Dendritic cell treated with granulocyte-macrophage colony-stimulating factor and Interleukin-4, amounts not matched to agents 40 ng/mL and 50 ng/mL, for 4 days (primary cell): Measurements from ENCODE around the gene TRAF2.

ENCODE experiments used
- H3K27ac Mint-ChIP-seq: one replicate; pipeline ENCODE4 v1.8.0; 2022; ENCODE audit warnings: mild to moderate bottlenecking, mixed read lengths
- H3K27me3 Mint-ChIP-seq: one replicate; pipeline ENCODE4 v1.8.0; 2022; ENCODE audit warnings: mild to moderate bottlenecking, mixed read lengths
- H3K36me3 Mint-ChIP-seq: one replicate; pipeline ENCODE4 v1.8.0; 2022; ENCODE audit warnings: low read depth, mixed read lengths
- H3K4me1 Mint-ChIP-seq: one replicate; pipeline ENCODE4 v1.8.0; 2022; ENCODE audit warnings: low read depth, mixed read lengths
- H3K4me3 Mint-ChIP-seq: one replicate; pipeline ENCODE4 v1.8.0; 2022; ENCODE audit warnings: mild to moderate bottlenecking, moderate library complexity, mixed read lengths
- H3K9me3 Mint-ChIP-seq: one replicate; pipeline ENCODE4 v1.8.0; 2022; ENCODE audit warnings: mixed read lengths
- intact Hi-C: fragments of 100-400 bp; cut with micrococcal nuclease; formaldehyde crosslinking; loops from one replicate; pipeline ENCODE4 v1.15.0; 2022

The TRAF2 gene

GRCh38 chr9:136915632-136916329 is 29.5 kb downstream of the TRAF2 start:
- H3K27me3 Mint-ChIP-seq: no peaks in the 10 kb centered on the region
- no peak overlapping the region for H3K4me3 Mint-ChIP-seq
- intact Hi-C loops: no loop called here
- no peak overlapping the region for H3K27ac Mint-ChIP-seq
- peaks cover 90% of the 10 kb centered on the region for H3K36me3 Mint-ChIP-seq
- no peaks in the 10 kb centered on the region for H3K4me1 Mint-ChIP-seq
- no peaks in the 10 kb centered on the region for H3K9me3 Mint-ChIP-seq

DNA sequence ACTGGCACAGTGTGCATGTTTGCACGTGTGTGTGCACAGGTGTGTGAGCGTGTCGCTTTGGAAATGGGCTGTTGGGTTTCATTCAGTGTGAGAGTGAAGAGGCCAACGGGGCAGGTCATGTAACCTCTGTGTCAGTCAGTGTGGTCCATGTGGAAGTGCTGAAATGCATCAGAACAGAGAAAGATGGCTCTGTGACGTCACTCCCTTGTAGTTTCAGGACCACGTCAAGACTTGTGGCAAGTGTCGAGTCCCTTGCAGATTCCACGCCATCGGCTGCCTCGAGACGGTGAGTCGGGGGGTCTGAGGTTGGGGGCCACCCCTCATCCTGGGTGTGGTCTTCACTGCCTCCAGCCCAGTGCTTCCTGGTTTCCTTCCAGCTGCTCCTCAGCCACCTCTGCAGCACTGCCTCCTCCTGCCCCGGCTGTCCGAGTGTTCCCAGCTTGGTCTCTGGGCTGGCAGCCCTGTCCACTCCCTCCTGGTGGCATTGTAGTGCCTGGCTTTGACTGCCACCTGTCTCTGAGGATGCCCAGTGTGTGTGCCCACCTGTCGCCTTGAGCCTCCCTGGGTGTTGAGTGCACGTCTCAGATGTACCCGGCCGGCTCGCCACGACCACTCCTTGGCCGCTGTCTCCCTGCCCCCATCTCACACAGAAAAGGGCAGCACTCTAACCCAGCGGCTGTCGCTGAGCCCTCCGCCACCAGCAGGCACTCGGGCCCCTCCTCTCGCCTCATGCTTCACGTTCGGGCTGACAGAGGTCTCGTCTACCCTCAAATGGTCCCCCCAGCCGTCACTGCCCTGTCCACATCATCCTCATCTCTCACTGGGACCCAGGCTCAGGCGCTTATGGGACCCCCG is 30.2 kb downstream of the TRAF2 start:
- Mint-ChIP-seq H3K27me3 (no peaks in the 10 kb centered on the region), H3K4me1 (no peaks in the 10 kb centered on the region), H3K4me3 (no peak overlapping the region), H3K9me3 (no peaks in the 10 kb centered on the region), H3K36me3 (peaks cover 90% of the 10 kb centered on the region), H3K27ac (peak overlapping the region; percentile 31)
- intact Hi-C loops: no loop called here

DNA sequence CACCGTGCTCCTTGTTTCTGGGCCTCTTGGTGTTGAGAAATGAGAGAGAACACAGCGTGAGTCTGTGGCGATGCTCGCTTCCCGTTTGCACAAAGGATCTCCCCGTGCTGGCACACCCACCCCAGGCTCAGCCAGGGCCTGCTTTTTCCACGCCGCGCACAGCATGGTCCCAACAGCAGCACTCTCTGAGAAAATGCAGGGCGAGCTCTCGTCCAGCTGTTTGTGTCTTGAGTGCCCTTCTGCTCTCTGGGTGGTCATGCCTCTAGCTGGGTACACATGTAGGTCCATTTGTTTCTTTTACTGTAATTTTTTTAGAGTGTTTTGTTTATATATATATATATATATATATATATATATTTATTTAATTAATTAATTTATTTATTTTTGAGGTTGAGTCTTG is 31.6 kb downstream of the TRAF2 start:
- intact Hi-C loops: no loop called here
- Mint-ChIP-seq H3K27me3 (no peaks in the 10 kb centered on the region), H3K9me3 (no peaks in the 10 kb centered on the region), H3K4me1 (no peaks in the 10 kb centered on the region), H3K27ac (no peak overlapping the region), H3K36me3 (peaks cover 90% of the 10 kb centered on the region), H3K4me3 (no peak overlapping the region)

DNA sequence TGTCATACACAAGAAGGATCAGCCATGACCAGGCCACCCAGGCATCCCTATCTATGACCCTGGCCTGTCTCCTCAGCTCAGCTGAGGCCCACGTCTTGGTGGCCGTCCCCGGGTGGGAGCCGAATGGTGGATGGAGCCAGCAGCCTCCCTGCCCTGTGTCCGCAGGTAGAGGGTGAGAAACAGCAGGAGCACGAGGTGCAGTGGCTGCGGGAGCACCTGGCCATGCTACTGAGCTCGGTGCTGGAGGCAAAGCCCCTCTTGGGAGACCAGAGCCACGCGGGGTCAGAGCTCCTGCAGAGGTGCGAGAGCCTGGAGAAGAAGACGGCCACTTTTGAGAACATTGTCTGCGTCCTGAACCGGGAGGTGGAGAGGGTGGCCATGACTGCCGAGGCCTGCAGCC is 33.8 kb downstream of the TRAF2 start:
- Mint-ChIP-seq H3K4me1 (no peaks in the 10 kb centered on the region), H3K9me3 (no peaks in the 10 kb centered on the region), H3K4me3 (no peak overlapping the region), H3K27ac (no peak overlapping the region), H3K27me3 (no peaks in the 10 kb centered on the region), H3K36me3 (peaks cover 92% of the 10 kb centered on the region)
- intact Hi-C loops: no loop called here

DNA sequence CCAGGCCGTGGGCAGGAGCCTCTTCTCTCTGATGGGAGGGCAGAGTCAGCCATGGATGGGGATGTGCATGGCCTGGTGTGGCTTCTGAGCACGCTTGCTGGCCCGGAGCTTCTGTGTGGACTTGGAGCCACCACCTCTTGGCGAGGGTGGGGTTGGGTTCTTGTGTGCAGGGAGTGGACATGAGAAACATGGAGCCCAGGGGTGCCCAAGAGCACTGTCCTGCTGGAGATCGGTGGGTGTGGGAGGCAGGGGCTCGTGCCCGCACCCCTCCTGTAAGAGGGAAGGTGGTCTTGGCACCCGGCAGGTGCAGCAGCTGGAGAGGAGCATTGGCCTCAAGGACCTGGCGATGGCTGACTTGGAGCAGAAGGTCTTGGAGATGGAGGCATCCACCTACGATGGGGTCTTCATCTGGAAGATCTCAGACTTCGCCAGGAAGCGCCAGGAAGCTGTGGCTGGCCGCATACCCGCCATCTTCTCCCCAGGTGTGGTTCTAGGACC is 34.5 kb downstream of the TRAF2 start:
- Mint-ChIP-seq H3K4me1 (no peaks in the 10 kb centered on the region), H3K27me3 (no peaks in the 10 kb centered on the region), H3K9me3 (no peaks in the 10 kb centered on the region), H3K27ac (no peak overlapping the region), H3K36me3 (peaks cover 92% of the 10 kb centered on the region), H3K4me3 (no peak overlapping the region)
- intact Hi-C loops: no loop called here

GRCh38 chr9:136921307-136921706 is 35.0 kb downstream of the TRAF2 start:
- H3K9me3 Mint-ChIP-seq: no peaks in the 10 kb centered on the region
- intact Hi-C loops: no loop called here
- H3K36me3 Mint-ChIP-seq: peaks cover 92% of the 10 kb centered on the region
- no peak overlapping the region for H3K4me3 Mint-ChIP-seq
- H3K27me3 Mint-ChIP-seq: no peaks in the 10 kb centered on the region
- no peaks in the 10 kb centered on the region for H3K4me1 Mint-ChIP-seq
- H3K27ac Mint-ChIP-seq: no peak overlapping the region

DNA sequence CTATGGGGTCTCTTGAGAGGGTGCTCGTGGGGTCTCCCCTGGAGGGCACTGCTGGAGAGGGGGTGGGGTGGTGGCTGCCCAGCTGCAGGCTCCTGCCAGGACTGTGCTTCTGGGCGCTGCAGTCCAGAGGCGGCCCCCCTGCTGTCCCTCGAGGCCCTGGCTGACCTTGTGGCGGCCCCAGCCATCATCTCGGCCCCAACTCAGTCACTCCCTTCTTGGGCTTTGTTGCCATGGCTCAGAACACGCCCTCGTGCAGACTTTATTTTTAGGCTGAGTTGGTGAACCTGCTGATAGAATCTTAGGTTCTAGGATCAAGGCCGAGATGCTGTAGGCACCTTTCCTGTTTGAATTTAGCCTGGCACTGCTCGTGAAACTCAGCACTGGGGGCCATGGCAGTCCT is 35.4 kb downstream of the TRAF2 start:
- no peaks in the 10 kb centered on the region for H3K9me3 Mint-ChIP-seq
- H3K36me3 Mint-ChIP-seq: peaks cover 92% of the 10 kb centered on the region
- H3K4me3 Mint-ChIP-seq: no peak overlapping the region
- intact Hi-C loops: no loop called here
- no peaks in the 10 kb centered on the region for H3K27me3 Mint-ChIP-seq
- no peaks in the 10 kb centered on the region for H3K4me1 Mint-ChIP-seq
- H3K27ac Mint-ChIP-seq: no peak overlapping the region

GRCh38 chr9:136922540-136922939 is 36.2 kb downstream of the TRAF2 start:
- Mint-ChIP-seq H3K36me3 (peaks cover 92% of the 10 kb centered on the region), H3K4me1 (peaks cover under 1% of the 10 kb centered on the region), H3K27me3 (no peaks in the 10 kb centered on the region), H3K27ac (no peak overlapping the region), H3K9me3 (no peaks in the 10 kb centered on the region), H3K4me3 (no peak overlapping the region)
- intact Hi-C loops: no loop called here

DNA sequence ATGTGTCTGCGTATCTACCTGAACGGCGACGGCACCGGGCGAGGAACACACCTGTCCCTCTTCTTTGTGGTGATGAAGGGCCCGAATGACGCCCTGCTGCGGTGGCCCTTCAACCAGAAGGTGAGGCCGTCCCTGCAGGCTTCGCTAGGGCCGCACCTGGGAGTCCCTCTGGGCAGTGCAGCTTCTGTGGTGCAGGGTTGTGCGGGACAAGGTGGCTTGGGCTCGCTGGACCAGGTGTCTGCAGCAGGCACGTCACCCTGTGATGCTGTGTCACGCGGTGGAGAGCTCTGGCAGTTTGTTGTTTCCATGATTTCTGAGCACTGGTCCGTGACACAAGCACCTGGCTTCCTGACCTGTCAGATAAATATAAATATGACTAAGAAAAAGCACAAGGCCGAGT is 37.6 kb downstream of the TRAF2 start:
- Mint-ChIP-seq H3K9me3 (no peaks in the 10 kb centered on the region), H3K27ac (no peak overlapping the region), H3K27me3 (no peaks in the 10 kb centered on the region), H3K36me3 (peaks cover 94% of the 10 kb centered on the region), H3K4me3 (no peak overlapping the region), H3K4me1 (peaks cover 14% of the 10 kb centered on the region)
- intact Hi-C loops: no loop called here

GRCh38 chr9:136925414-136926153 is 39.3 kb downstream of the TRAF2 start:
- peaks cover 86% of the 10 kb centered on the region for H3K36me3 Mint-ChIP-seq
- H3K4me1 Mint-ChIP-seq: peaks cover 16% of the 10 kb centered on the region
- H3K4me3 Mint-ChIP-seq: no peak overlapping the region
- H3K27me3 Mint-ChIP-seq: no peaks in the 10 kb centered on the region
- H3K9me3 Mint-ChIP-seq: no peaks in the 10 kb centered on the region
- H3K27ac Mint-ChIP-seq: no peak overlapping the region
- intact Hi-C loops: no loop called here

DNA sequence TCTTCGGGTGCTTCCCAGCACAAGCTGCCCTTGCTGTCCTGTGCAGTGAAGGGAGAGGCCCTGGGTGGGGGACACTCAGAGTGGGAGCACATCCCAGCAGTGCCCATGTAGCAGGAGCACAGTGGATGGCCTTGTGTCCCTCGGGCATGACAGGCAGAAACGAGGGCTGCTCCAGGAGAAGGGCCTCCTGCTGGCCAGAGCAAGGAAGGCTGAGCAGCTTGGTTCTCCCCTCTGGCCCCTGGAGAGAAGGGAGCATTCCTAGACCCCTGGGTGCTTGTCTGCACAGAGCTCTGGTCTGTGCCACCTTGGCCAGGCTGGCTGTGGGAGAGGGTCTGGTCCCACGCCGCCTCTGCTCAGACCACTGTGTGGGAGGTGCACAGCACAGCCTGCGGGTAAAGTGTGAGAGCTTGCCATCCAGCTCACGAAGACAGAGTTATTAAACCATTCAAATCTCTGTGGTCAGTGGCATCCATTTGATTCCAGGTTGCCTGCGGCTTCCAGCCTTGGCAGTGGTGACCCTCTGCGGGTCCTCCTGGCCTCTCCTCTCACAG is 39.9 kb downstream of the TRAF2 start:
- Mint-ChIP-seq H3K4me1 (peaks cover 16% of the 10 kb centered on the region), H3K4me3 (no peak overlapping the region), H3K27ac (no peak overlapping the region), H3K9me3 (no peaks in the 10 kb centered on the region), H3K36me3 (peaks cover 79% of the 10 kb centered on the region), H3K27me3 (no peaks in the 10 kb centered on the region)
- intact Hi-C loops: no loop called here

GRCh38 chr9:136926749-136927148 is 40.4 kb downstream of the TRAF2 start:
- intact Hi-C loops: no loop called here
- Mint-ChIP-seq H3K36me3 (peaks cover 74% of the 10 kb centered on the region), H3K27ac (no peak overlapping the region), H3K4me3 (no peak overlapping the region), H3K27me3 (no peaks in the 10 kb centered on the region), H3K9me3 (no peaks in the 10 kb centered on the region), H3K4me1 (peaks cover 16% of the 10 kb centered on the region)

DNA sequence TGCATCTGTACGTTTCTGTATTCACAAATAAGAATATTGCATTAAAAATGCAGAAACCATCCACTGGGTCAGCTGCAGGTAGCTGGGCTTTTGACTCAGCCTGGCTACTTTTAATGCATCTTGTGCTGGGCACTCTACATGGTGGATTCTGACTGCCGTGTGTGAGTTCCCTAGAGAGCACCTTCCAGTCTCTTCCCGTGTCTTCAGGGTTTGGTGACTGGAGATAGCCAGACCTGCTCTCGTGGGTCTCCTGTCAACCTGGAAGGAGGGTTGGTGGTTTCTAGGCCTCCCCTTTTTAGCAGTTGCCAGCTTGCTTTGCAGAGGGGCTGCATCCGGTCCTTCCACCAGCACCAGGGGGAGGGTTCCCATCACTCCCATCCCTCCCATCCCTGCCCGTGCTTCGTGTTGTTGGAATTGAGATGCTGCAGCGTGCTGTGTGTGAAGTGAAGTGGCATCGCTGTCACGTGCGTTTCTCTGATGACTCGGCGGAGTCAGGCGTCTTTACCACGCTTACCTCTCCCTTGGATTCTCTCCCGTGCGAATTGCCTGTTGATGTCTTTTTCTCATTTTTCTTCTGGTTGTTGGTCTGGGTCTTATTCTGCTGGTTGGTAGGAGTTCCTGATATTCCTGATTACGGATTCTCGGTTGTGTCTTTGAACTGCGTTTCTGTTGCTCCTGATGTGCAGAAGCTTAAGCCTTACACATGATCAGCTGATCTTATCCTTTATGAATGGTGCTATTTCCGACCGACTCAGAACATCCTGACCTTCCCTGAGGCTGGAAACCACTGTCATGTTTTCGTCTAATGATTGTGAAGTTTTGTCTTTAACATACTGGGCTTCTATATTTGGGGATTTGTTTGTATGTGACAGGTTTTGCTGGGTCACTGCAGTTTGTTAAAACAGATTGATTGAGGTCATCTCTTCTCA is 41.3 kb downstream of the TRAF2 start:
- peaks cover 16% of the 10 kb centered on the region for H3K4me1 Mint-ChIP-seq
- no peaks in the 10 kb centered on the region for H3K27me3 Mint-ChIP-seq
- peak overlapping the region; percentile 21 for H3K27ac Mint-ChIP-seq
- intact Hi-C loops: no loop called here
- no peak overlapping the region for H3K4me3 Mint-ChIP-seq
- no peaks in the 10 kb centered on the region for H3K9me3 Mint-ChIP-seq
- peaks cover 65% of the 10 kb centered on the region for H3K36me3 Mint-ChIP-seq
